Adipose tissue (tissue), 3 donors: ENCODE data around the gene CDC42EP4. TPM values are rescaled to one million over a fixed set of nuclear protein-coding genes. Genes with fewer than 3 reads are reported as not detected.

Experiments
- H3K27ac ChIP-seq: one replicate; pipeline ENCODE4 v1.5.1; 2013; ENCODE audit warnings: low read depth, low read length
- WGBS, 3 donors: extraction: QIAGEN DNeasy Blood & Tissue Kit; methylation state at CpG; one replicate each; pipeline ENCODE4 v1.1.7; 2013; 5-methylcytosine and 5-hydroxymethylcytosine counted together
- polyA plus RNA-seq, 3 donors: library from polyadenylated mRNA; stranded (reverse); fragments of 200-250 nt; gene quantifications; one replicate each; pipeline ENCODE4 v1.2.3, GENCODE V29; 2013
- donor health status: healthy with polysubstance abuse.
- donor health status: Bipolar disorder and iron deficiency.
- donor health status: healthy.

Gene CDC42EP4
- polyA plus RNA-seq, 3 donors: 52.6 to 302 (median 138) TPM

- WGBS, 3 donors: 9 to 37% (median 27%) methylated on average over 23 of the region's 23 CpGs
- H3K27ac ChIP-seq: peak overlapping the region; percentile 97
Observed at GRCh38 chr17:73308017-73308823, 3.6 kb downstream of the CDC42EP4 start.

GRCh38 chr17:73307130-73307529 is 4.7 kb downstream of the CDC42EP4 start:
- 36 to 78% (median 64%) methylated on average over 4 to 8 of the region's 9 CpGs for WGBS, 3 donors
- no peak overlapping the region for H3K27ac ChIP-seq

- WGBS, 3 donors: 25 to 50% (median 46%) methylated on average over 11 of the region's 11 CpGs
- H3K27ac ChIP-seq: peak overlapping the region; percentile 90
Observed at GRCh38 chr17:73305845-73306836, 5.7 kb downstream of the CDC42EP4 start.

GRCh38 chr17:73304971-73305812 is 6.6 kb downstream of the CDC42EP4 start:
- 10 to 16% (median 13%) methylated on average over 13 to 16 of the region's 16 CpGs for WGBS, 3 donors
- H3K27ac ChIP-seq: peak overlapping the region; percentile 89

GRCh38 chr17:73304438-73304837 is 7.4 kb downstream of the CDC42EP4 start:
- 20 to 44% (median 38%) methylated on average over 8 of the region's 8 CpGs for WGBS, 3 donors
- peak overlapping the region; percentile 30 for H3K27ac ChIP-seq

GRCh38 chr17:73302189-73302588 is 9.6 kb downstream of the CDC42EP4 start:
- 36 to 62% (median 56%) methylated on average over 3 of the region's 3 CpGs for WGBS, 3 donors
- H3K27ac ChIP-seq: no peak overlapping the region

- WGBS, 3 donors: 78 to 92% (median 91%) methylated on average over 2 of the region's 2 CpGs
- H3K27ac ChIP-seq: no peak overlapping the region
Observed at GRCh38 chr17:73301369-73301768, 10.4 kb downstream of the CDC42EP4 start.

- WGBS, 3 donors: 72 to 89% (median 88%) methylated on average over 3 of the region's 3 CpGs
- no peak overlapping the region for H3K27ac ChIP-seq
Observed at GRCh38 chr17:73300392-73300791, 11.4 kb downstream of the CDC42EP4 start.

GRCh38 chr17:73297934-73298861 is 13.6 kb downstream of the CDC42EP4 start:
- WGBS, 3 donors: 42 to 47% (median 45%) methylated on average over 15 of the region's 15 CpGs
- no peak overlapping the region for H3K27ac ChIP-seq

GRCh38 chr17:73293480-73293911 is 18.3 kb downstream of the CDC42EP4 start:
- 19 to 62% (median 55%) methylated on average over 9 of the region's 9 CpGs for WGBS, 3 donors

GRCh38 chr17:73293031-73293430 is 18.8 kb downstream of the CDC42EP4 start:
- peak overlapping the region; percentile 38 for H3K27ac ChIP-seq
- WGBS, 3 donors: 37 to 71% (median 67%) methylated on average over 11 of the region's 11 CpGs

More at GRCh38 chr17:73293480-73293911, 18.3 kb downstream of the CDC42EP4 start:
- H3K27ac ChIP-seq: peak overlapping the region; percentile 38

- peak overlapping the region; percentile 63 for H3K27ac ChIP-seq
- WGBS, 3 donors: 21 to 52% (median 50%) methylated on average over 12 of the region's 12 CpGs
Observed at GRCh38 chr17:73292031-73292531, 19.7 kb downstream of the CDC42EP4 start.

GRCh38 chr17:73291260-73291801 is 20.5 kb downstream of the CDC42EP4 start:
- H3K27ac ChIP-seq: peak overlapping the region; percentile 63
- 29 to 45% (median 30%) methylated on average over 7 to 8 of the region's 8 CpGs for WGBS, 3 donors

GRCh38 chr17:73290399-73291259 is 21.2 kb downstream of the CDC42EP4 start:
- WGBS, 3 donors: 51 to 60% (median 57%) methylated on average over 16 of the region's 16 CpGs
- H3K27ac ChIP-seq: peak overlapping the region; percentile 55

- peak overlapping the region; percentile 28 for H3K27ac ChIP-seq
- 40 to 62% (median 54%) methylated on average over 7 of the region's 7 CpGs for WGBS, 3 donors
Observed at GRCh38 chr17:73289549-73290254, 22.1 kb downstream of the CDC42EP4 start.
